Right lung (tissue), 10 donors: ENCODE results near the gene WNT5A. TPM values are rescaled to one million over a fixed set of nuclear protein-coding genes. Genes with fewer than 3 reads are reported as not detected.

Experiments
- DNase-seq, 2 donors: peaks; one replicate each; pipeline ENCODE4 v3.0.0-alpha.2; 2013
- long read RNA-seq, 8 donors: transcript quantifications; one replicate each; lab custom pipeline, GENCODE V29; 2026
- polyA plus RNA-seq, 5 donors: library from polyadenylated mRNA; unstranded; fragments of 120-200 nt; gene quantifications; one replicate each; pipeline versions ENCODE4 v1.2.1 to v1.2.3, GENCODE V29; 2013; ENCODE audit warnings: inconsistent platforms in 1 of 5, low replicate concordance in 1 of 5; ENCODE audit not compliant: insufficient read length in 5 of 5, insufficient read depth in 1 of 5

The WNT5A gene
- 10 to 100 TPM; 14.0 to 32.6 (median 15.4) TPM for polyA plus RNA-seq
- long read RNA-seq, donor 1, full-length matches to known transcripts = 3 of 3 reads
- long read RNA-seq, donor 1, partial matches to known transcripts = 0 of 3 reads
- long read RNA-seq, donor 1, other reads (novel, unspliced or antisense) = 0 of 3 reads
- long read RNA-seq, donor 2, full-length matches to known transcripts = 6 of 6 reads
- long read RNA-seq, donor 2, partial matches to known transcripts = 0 of 6 reads
- long read RNA-seq, donor 2, other reads (novel, unspliced or antisense) = 0 of 6 reads
- long read RNA-seq, donor 3, full-length matches to known transcripts = 3 of 3 reads
- long read RNA-seq, donor 3, partial matches to known transcripts = 0 of 3 reads
- long read RNA-seq, donor 3, other reads (novel, unspliced or antisense) = 0 of 3 reads
- long read RNA-seq, donor 4, full-length matches to known transcripts = 1 of 1 reads
- long read RNA-seq, donor 4, partial matches to known transcripts = 0 of 1 reads
- long read RNA-seq, donor 4, other reads (novel, unspliced or antisense) = 0 of 1 reads
- long read RNA-seq, donor 5, full-length matches to known transcripts = 1 of 1 reads
- long read RNA-seq, donor 5, partial matches to known transcripts = 0 of 1 reads
- long read RNA-seq, donor 5, other reads (novel, unspliced or antisense) = 0 of 1 reads
- long read RNA-seq, donor 6, full-length matches to known transcripts = 3 of 3 reads
- long read RNA-seq, donor 6, partial matches to known transcripts = 0 of 3 reads
- long read RNA-seq, donor 6, other reads (novel, unspliced or antisense) = 0 of 3 reads
- long read RNA-seq, donor 7, full-length matches to known transcripts = 3 of 3 reads
- long read RNA-seq, donor 7, partial matches to known transcripts = 0 of 3 reads
- long read RNA-seq, donor 7, other reads (novel, unspliced or antisense) = 0 of 3 reads
- long read RNA-seq, donor 8, full-length matches to known transcripts = 2 of 2 reads
- long read RNA-seq, donor 8, partial matches to known transcripts = 0 of 2 reads
- long read RNA-seq, donor 8, other reads (novel, unspliced or antisense) = 0 of 2 reads

DNA sequence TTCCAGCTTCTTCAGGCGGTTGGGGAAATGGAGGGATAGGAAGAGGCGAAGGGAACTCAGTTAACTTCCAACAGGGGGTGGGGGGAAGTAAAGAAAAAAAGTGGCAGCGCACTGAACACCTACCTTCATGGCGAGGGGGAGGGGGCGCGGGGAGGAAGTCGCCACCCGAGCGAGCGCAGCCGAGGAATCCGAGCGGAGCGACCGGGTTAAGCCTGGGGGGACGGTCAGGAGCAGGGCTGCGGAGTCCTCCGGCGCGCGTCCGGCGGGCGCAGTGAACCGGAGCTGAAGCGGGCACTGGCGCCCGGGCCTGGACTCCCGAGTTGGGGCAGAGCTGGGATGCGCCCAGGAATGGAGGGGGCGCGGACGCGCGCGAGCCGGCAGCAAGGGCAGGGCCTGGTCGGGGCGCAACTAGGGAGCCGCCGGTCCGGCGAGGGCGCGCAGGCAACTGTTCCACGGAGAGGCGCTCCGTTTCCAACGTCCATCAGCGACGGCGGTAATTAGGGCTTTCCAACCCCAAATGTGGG lies at the start of gene WNT5A:
TSS of gene WNT5A (minus strand) at position 450 of the 524 bp plus-strand sequence. CDS start at position 129, 321 bp downstream.
- DNase-seq = no peak

DNA sequence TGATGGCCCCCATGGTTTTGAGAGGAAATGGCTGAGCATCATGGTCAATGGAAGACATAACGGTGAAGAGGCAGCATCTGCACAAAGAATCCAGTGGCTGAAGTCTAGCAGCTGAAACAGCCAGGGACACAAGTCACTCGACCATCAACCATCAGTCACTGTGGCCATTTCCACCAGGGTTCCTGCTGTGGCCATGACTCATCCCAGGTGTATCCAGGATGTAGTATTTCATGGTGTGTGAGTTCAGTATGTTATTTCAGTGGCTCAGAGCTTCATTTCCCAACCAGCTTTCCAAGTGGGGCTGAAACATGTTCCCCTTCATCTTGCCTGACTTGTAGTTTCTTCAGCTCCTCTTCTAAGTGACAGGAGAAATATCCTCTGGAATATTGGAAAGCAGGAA lies 47.8 kb upstream of the WNT5A start:
- DNase-seq = no peak

DNA sequence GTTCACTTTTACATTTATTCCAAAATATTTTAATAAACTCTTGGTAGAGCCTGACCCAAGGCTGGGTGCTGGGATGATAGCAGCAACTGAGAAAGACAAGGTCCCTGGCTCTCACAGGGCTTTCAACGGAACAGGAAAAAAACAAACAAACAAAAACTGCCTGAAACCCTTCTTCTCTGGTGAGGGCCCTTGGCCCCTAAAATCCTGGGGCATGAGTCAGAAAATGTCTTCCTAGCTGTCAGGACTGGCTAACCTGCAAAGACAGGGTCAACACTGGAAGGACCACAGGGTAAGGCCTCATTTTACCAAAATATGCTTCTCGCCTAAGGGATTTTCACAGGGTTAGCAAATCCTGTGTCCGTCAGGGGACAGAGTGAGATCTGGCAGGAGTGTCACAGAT lies 45.7 kb upstream of the WNT5A start:
- no peak for DNase-seq

DNA sequence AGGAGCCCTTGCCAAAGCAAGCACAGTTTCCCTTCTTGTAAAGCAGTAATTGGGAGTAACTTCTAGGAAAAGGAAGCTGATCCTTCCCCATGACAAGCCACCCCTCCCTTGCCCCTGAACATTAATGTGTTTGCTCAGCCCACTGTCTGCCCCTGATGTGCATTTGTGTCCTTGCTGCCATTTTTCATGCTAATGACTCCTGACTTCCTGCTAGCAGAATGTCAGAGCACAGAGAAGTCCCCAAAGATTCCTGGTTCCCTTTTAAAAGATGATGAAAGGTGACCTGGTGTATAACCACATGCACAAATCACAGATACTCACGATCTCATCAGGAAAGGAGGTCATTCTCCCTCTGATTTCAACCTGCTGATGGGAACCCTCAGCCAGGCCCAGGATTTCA lies 44.2 kb upstream of the WNT5A start:
- DNase-seq = no peak

DNA sequence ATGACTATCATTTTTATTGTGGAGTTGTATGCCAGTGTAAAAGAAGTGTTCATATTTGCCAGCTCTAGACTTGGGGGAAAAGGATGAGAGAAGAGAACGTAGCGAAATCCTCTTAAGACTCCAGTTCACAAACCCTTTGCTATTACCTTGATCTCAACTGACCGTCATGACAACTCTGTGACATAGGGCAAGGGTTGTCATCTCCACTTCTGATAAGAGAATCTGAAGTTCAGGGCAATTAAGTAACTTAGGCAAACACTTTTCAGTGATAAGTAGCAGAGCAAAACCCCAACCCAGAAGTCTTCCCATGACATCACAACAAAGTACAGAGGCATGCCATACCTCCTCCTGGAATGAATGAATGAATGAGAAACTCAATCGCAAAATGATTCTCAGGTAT lies 40.3 kb upstream of the WNT5A start:
- DNase-seq = no peak

DNA sequence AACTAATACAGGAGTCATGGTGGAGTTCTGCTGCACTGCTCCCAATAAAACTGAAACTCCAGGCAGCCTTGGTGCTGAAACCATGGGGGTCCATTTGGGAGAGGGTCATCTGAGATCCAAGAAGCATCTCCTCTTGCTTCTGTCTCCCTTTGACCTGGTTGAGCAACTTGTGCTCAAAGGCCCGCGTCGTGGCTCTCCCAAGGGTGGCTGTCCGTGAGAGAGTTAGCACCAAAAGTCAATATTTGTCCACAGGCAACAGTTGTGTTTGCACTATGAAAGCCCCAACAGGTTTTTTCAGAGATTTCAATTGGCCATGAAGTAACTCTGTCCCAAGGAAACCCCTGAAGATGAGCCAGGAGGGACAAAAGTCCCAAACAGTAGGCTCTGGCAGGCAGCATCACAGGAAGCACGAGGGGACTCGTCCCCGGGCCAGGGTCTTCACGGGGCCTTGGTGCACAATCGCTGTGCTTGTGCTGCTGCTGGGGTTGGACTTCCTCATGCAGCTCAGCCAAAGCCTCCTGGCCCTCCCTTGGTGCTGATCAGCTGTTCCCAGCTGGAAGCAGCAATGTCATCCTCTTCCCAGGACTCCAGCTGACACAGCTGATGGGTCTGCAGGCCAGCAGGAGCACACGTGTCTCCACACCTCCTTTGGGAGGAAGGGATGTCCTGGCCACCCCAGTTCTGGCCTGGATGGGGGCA lies 39.4 kb upstream of the WNT5A start:
- DNase-seq = no peak

DNA sequence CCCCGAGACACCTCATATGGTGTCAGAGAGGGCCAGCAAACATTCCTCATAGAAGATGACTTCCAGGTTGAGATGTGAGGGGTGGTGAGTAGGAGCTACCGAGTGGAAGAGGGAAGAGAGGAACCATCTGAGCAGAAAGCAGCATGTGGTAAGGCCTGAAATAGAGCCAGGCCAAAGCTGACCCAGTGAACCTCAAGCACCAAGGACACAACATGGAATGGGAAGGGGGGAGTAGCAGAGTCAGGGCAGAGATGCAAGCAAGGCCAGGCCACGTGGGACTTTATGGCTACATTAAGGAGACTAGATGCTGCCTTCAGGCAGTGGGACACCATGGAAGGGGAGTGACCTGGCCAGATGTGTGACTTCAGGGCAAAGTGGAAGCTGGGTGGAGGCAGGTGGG lies 38.3 kb upstream of the WNT5A start:
- no peak for DNase-seq

DNA sequence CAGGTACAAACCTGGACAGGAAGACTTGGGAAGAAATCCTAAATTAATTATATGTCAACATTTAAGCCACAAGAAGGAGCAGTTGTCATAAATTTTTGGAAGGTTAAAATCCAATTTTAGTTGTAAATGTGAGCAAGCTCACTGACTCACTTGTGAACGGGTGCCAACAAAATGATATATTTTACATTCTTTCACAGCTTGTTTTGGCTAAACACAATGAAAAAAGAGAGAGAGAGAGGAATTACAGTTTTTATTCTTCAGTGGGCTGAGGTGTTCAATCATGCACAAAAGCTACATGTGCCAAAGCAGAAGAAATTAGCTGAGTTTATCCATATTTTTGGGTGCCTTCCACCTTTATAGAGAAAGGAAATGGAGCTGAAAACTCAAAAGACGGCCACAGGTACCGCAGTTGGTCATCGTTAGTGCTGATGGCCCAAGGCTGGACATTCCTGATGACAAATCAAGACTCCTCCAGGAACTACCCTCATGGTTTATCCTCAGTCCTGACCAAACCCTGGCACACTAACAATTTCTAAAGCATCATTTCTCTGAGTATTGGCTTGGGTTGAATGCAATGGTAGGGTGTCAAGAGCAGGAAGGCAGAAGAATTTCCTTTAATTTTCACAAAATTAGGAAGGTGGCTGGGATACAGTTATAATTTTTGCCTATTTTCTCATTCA lies 37.6 kb upstream of the WNT5A start:
- no peak for DNase-seq

DNA sequence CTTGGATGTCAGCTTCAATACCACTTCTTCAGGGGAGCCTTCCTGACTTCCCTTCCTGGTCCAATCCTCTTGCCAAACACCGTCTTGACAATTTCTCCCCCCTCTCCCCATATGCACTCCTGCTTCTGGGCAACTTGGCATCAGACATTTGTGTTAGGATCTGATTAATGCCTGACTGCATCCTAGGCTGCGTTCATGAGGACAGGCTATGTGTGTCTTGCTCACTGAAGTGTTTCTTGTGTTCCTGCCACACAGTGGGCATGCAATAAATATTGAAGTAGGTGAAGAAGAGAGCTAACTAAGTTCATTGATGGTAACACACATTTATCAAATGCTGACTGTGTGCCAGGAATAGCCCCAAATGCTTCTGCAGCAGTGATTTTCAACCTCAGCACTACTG lies 36.4 kb upstream of the WNT5A start:
- no peak for DNase-seq

DNA sequence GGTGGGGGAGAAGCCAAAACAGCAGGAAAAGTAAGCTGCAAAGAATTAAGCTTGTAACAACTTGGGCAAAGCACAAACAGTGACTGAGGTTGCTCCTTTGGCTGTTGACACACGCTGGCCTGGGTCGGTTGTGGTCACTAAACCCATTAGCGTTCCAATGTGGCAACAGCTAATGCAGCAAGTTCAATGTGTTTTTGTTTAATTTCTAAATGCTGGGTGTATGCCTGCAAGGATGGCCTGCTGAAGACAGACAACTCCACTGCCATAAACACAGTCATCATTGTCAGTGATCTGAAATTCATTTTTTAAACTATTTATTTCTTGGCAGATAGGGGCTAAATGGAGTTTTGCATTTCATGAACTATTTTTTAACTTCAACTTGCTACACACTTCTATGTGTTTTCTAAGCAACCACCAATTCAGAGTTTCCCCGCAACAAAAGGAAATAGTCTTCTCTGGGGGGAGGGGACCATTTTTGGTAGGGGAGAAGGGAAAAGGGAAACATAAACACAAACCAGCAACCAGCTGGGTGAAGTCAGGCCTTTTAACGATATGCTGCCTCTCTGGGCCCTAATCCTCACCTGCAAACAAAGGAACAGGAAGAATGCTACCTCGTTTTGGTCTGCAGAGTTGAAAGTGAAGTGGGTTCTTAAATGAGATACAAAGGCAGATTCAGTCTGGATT lies 34.8 kb upstream of the WNT5A start:
- DNase-seq = no peak

DNA sequence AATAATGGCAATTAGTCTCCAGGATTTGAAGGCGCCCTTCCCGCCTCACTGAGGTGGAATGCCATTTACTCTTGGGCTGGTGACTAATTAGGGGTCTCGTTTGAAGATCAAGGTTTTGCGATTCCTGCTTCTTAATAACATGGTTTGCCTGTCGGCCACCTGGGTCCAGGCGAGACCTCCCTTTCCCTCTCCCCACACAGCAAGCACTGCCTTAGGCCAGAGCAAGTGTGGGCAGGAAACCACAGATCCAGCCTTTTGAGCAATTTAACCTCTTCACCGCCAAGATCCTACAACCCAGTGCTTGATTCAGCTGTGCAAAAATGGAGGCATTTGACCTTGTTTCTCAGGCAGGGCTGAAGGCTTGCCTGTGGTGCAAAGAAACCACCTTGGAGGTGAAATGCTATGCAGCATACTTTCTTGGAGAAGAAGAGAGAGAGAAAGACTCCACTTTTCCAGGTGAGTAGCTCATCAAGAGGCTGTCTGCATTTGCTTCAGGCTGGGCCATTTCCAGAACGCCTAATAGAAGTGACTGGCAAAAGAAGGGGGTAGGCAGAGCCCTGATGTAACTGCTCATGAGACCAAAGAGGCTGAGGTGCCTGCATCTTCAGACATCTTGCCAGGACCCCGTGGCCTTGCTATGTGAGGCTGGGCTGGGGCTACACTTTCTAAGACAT lies 34.1 kb upstream of the WNT5A start:
- DNase-seq = no peak

DNA sequence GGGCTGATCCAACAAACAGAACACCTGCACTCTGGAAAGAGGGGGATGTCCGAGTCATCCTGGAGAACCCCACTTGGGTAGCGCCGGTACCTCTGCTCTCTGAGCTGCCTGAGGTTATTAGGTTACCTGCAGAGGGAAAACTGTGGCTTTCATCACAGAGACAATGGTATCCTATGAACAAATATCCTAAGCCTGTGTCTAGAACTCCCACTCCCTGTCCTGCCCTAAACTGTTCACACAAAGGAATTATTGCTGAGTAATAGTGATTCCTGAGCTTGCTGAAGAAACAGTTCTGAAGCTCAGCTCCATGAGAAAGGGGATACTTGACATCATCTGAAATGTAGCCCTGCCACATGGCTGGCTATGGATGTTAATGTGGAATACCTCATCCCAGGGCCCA lies 31.9 kb upstream of the WNT5A start:
- DNase-seq = no peak

DNA sequence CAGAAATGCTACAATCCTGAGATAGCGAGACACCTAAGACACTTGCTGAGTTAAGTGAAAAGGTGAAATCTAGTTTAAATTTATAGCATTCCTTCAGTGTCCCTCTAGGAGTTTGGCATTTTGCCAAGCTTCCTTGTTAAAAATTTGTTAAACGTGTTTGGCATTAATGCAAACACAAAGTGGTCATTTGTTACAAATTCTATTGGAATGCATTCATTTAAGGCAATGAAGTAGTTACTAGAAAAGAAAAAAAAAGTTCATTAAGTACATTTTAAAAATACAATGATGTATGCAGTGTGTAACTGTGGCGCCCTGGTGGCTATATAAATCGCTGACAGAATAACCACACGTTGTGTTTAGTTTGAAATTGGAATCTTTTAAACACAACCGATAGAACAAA lies 31.3 kb upstream of the WNT5A start:
- no peak for DNase-seq

DNA sequence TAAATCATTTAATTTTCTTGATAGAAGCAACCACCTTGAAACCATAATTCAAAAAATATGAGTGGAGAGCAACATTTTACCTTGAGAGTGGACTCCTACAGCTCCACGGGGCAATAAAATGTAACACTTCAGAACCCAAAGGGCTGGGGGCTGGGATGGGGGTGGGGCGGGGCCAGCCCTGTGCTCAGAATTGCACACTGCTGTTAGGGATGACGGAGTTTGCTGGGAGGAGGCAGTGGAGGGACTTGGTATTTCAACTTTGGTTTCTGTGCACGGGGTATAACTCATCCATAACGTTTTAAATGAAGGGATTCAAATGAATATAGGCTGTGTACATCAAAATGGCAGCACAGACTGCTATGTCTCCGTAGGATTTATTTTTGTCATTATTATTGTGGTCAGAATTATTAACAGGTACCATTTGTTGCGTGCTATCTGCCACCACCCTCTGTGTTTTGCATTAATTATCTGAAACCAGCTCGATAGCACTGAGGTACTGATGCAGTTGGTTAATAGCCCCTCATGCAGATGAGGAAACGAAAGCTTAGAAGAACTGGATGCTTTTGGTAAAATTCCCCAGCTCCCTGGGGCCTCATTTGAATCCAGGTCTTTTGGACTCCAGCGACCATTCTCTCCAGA lies 29.4 kb upstream of the WNT5A start:
- no peak for DNase-seq

DNA sequence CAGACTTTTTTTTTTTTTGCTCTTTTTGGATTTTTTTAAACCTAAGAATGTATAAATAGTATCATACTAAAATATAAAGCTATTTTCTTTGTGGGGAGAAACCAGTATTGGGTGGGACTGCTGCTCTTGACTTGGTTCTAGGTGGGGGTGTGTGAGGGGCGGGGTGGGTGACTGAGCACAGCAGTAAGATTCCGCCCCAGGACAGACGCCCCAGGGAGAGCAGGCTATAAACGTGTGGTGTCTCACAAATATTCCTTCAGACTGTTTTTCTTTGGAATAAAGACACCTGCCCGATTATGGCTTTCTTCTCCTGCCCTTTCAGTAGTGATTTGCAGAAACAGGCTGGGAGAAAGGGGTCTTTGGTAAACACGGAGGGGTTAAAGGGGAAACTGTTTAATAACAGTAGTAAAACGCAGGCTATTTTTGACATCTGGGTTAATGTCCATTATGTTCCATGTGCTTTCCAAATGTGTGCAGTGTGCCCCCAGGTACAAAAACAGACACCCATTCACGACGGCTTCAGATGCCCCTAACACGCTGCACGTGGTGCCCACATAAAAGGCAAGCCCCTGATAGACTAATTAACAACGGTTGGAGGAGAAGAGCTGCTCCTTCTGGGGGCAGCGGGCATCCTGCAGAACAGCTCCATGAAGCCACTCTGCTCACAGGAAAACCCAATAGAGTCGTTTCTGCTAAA lies 28.6 kb upstream of the WNT5A start:
- DNase-seq = no peak

DNA sequence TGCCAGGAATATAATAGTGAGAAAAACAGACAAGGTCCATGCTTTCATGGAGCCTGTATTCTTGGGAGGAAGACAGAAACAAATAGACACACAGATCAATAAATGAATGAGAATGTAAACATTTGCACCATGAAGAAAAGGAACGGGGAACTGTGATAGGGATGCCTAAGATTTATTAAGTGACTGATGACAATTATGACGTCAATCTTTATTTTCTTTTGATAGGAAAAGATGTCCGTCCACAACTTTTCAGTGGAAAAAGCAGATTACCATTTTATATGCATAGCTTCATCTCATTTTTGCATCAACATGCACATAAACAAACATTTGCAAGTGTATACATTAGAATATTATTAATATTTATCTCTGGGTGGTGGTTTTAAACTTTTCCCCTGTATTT lies 27.9 kb upstream of the WNT5A start:
- DNase-seq = no peak

DNA sequence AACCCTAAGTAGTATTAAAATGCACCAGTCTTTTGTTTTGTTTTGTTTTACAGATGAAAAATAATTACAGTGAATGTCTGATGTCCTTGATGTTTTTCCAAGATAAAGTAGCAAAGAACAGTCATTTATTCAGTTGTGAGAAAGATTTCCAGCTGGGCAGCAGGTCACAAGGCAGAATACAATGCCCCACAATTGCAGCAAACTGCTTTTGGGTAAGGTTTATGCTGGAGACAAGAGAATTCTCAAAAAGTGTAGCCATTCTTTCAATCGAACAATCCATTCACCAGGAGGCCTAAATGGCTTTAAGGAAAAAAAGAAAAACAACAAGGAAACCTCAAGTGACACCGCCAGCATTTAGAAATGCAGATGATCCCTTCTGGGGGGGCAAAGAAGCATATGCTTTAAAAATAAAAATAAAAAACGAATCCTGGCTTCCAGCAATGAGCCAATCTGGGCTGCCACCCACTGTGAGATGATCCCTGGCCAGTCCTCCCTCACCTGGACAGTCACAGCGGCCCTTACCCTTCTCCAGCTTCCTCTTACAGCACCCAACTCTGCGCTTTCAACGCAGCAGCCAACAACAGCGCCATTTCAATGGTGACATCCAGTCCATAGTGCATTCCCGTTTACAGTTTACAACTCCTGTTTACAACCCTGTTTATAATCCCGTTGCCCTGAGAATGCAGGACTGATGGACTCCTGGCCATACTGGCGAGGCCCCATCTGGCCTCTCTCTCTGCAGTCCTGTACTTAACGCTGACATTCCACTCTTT lies 25.7 kb upstream of the WNT5A start:
- DNase-seq = no peak
